Stimulated activated CD4-positive, alpha-beta T cell treated with anti-CD3 and anti-CD28 coated beads, Interleukin-1b, Interleukin-23, amount 100 ng/mL, for 4 hours (primary cell): ENCODE results near the gene NPY1R.
A peak's percentile ranks its signal among the peaks of the same experiment; 100 is the strongest.

Experiments
- DNase-seq, 2 donors: peaks; one replicate each; pipeline ENCODE4 v3.0.0-alpha.2; 2020; ENCODE audit warnings: low read depth in 2 of 2

Gene NPY1R

DNA sequence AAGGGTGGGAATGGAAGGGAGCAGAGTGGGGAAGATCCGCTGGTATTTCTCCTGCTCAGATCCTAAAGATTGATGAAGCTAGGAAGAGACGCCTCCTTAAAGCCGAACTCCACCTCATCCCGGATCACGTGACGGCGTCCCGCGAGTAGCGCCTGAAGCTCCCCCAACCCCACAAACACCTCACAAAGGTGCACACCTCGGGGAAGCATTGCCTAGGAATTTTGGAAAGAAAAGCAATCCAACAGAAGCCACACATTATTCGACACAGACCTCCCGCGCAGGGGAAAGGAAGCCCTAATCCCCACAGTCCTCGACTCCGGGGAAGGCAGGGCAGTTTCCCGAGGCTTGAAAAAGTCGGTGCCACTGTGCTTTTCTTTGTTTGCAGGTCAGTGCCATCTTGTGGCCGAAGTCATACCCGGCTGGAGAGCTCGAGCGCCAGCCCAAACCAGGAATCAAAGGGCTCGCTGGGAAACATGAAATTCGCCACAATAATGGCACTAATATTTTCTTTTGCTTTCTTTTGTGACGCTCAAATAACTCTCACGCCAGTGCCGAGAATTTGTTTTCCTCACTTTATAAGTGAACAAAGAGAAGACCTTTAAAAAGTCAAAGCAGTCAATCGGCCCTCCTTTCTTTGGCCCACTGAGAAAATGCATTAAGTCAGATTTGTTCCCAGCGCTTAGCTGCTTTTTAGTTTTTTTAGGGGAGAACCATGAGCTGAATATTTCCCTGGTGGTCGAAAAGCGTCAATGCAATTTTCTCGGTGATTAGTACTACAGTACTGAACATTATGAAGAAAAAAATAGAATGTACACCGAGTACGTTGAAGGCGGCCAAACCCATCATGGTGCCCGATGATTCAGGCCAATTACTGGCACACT lies at the start of gene NPY1R:
Gene NPY1R (minus strand): TSS at position 71 of the 881 bp plus-strand sequence. CDS start 6,042 bp downstream, outside the sequence.
- peak in 1 of 2 donors; percentile 5 for DNase-seq

- DNase-seq: no peak
Measured at GRCh38 chr4:163380703-163381102, 48.3 kb upstream of the NPY1R start.

DNA sequence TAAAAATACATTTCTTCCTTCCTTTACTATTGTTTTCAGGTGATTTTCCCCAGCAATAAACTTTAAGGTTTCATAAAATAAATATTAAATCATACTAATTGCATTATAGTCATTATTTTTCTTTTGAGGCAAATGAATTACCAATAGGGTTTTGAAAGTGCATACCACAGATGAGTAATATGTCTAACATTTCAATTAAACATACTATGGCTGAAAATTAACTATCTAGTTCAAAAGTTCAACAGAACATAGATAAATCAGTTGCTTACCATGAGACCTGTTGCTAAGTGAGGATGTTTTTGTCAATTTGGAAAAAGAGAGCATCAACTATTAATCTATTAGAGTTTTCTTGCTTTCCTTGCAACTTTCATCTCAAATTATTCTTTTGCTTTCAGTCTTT lies 46.3 kb upstream of the NPY1R start:
- no peak for DNase-seq

GRCh38 chr4:163372029-163372428 lies 39.6 kb upstream of the NPY1R start:
- DNase-seq: no peak

GRCh38 chr4:163367651-163368050 lies 35.3 kb upstream of the NPY1R start:
- DNase-seq: no peak

DNA sequence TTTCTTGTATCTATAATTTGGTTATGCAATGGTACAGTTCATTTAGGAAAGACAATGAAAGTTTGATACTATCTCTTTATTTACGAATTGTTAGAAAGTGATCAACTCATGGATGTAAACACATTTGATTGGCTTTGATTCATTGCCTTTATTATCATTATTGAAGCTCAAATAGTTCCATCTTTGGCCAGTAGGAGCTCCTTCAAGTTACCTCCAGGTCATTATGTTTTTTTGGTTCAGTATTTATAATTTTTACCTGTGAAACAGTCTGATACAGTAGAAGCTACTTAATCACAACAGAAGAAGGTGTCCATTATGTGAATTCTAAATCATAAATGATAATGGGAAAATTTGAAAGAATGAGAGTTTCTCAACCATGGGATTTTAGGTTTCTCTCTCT lies 23.7 kb upstream of the NPY1R start:
- no peak for DNase-seq

GRCh38 chr4:163353054-163353453 lies 20.7 kb upstream of the NPY1R start:
- no peak for DNase-seq

- no peak for DNase-seq
Measured at GRCh38 chr4:163350672-163351071, 18.3 kb upstream of the NPY1R start.

DNA sequence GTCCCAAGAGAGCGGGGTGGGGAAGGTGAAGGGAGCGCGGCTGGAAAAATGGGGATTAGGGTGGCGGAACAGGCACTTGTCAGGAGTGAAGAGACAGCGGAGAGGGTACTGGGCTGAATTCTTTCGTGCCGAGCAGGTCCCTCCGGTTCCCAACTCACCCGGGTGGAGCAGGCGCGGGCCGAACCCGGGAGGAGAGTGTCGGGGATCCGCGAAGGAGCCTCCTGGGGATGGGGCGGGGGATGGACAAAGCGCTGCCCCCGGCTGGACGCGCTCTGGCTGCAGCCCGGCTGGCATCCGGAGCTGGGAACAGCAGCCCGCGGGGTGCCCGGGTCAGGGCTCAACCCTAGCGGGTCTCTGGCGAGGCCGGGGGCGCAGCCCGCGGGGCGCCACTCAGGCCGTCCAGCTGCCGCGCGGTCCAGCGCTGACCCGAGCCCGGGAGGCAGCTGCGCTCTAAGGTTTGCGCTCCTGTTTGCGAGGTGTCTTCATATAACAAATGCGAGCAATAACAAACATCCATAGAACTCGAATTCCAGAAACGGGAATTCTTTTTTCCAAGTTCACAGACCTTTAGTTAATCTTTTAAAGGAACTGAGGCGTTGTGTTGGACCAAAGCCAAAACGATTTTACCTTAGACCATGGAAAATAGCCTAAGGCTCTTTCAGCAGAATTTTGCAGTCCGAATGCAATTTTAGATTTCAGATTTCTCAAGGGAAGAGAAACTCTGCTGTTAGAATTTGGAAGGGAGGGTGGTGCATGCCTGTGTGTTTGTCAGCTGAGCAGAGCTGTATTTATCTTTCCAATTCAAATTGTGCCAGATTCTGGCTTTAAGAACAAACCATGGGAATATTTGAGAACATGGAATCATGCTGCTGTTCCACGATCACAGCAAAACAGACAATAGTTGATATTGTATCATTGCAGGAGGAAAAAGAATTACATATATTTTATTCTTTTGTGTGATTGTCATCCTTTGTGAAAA lies 12.0 kb upstream of the NPY1R start:
- DNase-seq: no peak

- no peak for DNase-seq
Measured at GRCh38 chr4:163343604-163344146, 11.3 kb upstream of the NPY1R start, which contains the start of gene NPY5R. Gene NPY5R (plus strand): TSS chr4:163343892. CDS start chr4:163350274, 6,382 bp downstream.

GRCh38 chr4:163335384-163335783 lies 3.0 kb upstream of the NPY1R start:
- DNase-seq: no peak

- no peak for DNase-seq
Measured at GRCh38 chr4:163331629-163332376, 593 bp downstream of the NPY1R start.

- DNase-seq: no peak
Measured at GRCh38 chr4:163330916-163331628, 1.3 kb downstream of the NPY1R start.

GRCh38 chr4:163317110-163317509 lies 15.3 kb downstream of the NPY1R start:
- no peak for DNase-seq

- DNase-seq: no peak
Measured at GRCh38 chr4:163309466-163309865, 22.9 kb downstream of the NPY1R start.

DNA sequence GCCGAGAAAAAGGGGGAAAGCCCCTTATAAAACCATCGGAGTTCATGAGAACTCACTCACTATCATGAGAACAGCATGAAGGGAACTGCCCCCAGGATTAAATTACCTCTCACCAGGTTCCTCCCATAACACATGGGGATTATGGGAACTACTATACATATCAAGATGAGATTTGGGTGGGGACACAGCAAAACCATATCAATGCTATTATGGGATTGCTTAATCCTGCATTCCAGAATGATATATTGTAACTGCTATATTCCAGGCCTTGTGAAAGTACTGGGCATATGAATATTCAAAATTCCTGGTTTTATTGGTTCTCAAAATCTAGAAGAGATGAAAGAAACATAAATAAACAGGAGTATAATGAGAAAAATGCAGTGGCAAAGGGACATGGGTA lies 29.3 kb downstream of the NPY1R start:
- no peak for DNase-seq

DNA sequence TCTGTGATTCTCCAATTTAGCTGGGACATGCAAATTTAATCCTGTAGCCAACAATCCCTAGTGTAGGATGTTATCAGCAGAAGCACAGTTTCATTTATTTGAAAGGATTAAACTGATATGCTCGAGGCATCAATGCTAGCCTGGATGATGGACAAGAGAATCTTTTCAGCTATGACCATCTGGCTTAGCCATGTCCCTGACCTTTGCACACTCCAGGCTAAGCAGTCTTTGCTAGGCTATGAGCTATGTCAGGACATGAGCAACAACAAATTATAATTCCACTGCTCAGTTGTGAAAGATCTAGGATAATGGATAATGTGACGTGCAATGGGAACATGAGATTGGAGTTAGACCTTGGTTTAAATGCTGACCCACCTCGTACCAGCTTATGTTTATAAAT lies 32.0 kb downstream of the NPY1R start:
- no peak for DNase-seq

DNA sequence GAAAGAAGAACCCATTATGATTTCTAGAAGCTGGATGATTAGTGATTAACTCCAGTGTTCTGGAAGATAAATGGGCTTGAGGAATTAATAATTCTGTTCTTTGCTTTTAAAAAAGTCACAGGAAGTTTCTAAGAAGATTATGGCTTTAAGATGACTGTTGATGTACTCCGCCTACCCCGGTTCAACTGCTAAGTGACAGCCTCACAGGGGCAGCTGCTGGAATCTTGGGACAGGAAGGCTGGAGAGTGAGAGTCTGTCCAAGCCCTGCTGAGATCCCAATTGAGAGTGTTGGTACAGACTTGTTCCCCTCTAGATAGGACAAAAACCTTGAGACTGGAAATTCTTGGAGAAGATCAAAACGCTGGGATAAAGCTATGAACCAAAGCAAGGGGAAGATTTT lies 37.3 kb downstream of the NPY1R start:
- no peak for DNase-seq

DNA sequence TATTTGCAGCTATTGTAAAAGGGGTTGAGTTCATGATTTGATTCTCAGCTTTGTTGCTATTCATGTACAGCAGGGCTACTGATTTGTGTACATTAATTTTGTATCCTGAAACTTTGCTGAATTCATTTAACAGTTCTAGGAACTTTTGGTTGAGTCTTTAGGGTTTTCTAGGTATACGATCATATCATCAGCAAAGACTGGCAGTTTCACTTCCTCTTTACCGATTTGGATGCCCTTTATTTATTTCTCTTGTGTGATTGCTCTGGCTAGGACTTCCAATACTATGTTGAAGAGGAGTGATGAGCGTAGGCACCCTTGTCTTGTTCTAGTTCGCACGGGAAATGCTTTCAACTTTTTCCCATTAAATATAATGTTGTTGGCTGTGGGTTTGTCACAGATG lies 48.1 kb downstream of the NPY1R start:
- no peak for DNase-seq

GRCh38 chr4:163280703-163281519 lies 51.5 kb downstream of the NPY1R start:
- DNase-seq: no peak
